ENCODE measurements around the gene EBF3. TPM values are rescaled to one million over a fixed set of nuclear protein-coding genes. Genes with fewer than 3 reads are reported as not detected.

The EBF3 gene, protein sequence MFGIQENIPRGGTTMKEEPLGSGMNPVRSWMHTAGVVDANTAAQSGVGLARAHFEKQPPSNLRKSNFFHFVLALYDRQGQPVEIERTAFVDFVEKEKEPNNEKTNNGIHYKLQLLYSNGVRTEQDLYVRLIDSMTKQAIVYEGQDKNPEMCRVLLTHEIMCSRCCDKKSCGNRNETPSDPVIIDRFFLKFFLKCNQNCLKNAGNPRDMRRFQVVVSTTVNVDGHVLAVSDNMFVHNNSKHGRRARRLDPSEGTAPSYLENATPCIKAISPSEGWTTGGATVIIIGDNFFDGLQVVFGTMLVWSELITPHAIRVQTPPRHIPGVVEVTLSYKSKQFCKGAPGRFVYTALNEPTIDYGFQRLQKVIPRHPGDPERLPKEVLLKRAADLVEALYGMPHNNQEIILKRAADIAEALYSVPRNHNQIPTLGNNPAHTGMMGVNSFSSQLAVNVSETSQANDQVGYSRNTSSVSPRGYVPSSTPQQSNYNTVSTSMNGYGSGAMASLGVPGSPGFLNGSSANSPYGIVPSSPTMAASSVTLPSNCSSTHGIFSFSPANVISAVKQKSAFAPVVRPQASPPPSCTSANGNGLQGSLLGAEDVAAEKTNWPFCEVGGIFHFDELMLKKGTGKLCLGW
- total RNA-seq (2022; extraction: Qiagen RNA extraction; ENCODE audit: low read depth), result 0.08 to 0.21 TPM (median 0.15 TPM) in 5 replicates

DNA sequence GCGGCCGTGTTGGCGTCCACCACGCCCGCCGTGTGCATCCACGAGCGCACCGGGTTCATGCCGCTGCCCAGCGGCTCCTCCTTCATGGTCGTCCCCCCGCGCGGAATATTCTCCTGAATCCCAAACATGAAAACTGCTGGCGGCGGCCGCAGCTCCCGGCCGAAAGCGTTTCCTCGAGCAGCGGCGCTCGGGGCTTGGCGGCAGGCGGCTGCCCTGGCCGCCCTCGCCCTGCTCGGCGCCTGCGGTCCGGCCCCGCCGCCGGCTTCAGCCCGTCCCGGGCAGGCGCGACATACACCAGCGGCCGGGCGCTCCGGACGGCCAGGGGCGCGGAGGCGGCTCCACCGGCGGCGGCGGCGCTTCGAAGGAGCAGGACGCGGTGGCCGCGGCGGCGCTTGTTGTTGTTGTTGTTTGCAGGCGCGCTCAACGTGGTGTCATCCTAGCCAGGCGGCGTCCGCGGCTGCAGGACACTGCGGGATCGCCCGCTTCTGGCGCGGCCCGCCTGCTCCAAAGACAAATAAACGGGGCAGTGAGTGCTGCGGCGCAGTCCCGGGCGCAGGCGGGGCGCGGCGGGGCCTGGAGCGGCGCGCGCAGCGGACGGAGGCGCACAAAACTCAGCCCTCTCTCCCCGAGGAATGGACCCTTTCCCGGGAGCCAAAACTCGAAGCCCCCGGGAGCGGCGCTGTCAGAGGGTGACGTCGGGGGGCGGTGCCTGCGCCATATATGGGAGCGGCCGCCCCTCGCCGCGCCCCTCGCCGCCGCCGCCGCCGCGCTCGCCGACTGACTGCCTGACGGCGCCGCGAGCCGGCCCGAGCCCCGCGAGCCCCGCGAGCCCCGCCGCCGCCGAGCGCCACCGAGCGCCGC lies at the start of gene EBF3:
TSS of gene EBF3 (minus strand) at position 634 of the 861 bp plus-strand sequence. CDS start at position 128, 506 bp downstream.

Other genes with a start within 250 kb of the EBF3 start
- gene C10orf143, start 146.6 kb upstream of the EBF3 start, total RNA-seq (2022; extraction: Qiagen RNA extraction; ENCODE audit: low read depth), result 0.26 to 1.2 TPM (median 0.48 TPM) in 5 replicates
- gene GLRX3, start 172.1 kb upstream of the EBF3 start, total RNA-seq (2022; extraction: Qiagen RNA extraction; ENCODE audit: low read depth), result 207 to 224 TPM (median 216 TPM) in 5 replicates

Measured in A549 treated with RU486 at 1 μM for 4 hours (cell line).